HL-60 (cell line): ENCODE measurements around the gene FNDC10.
A peak's percentile ranks its signal among the peaks of the same experiment; 100 is the strongest.

Source experiments
- DNase-seq, 2 experiments: peaks; one replicate each; pipeline ENCODE4 v3.0.0-alpha.2; 2010 to 2020; ENCODE audit warnings: low read depth in 1 of 2, low spot score in 1 of 2
- H3K27ac ChIP-seq: fragments of 250-450 bp; sonication (Bioruptor Pico); replicated peaks from 2 replicates; pipeline ENCODE4 v1.5.1; 2020; ENCODE audit warnings: mild to moderate bottlenecking, moderate library complexity
- H3K27me3 ChIP-seq: fragments of 250-450 bp; sonication (Bioruptor Pico); 2 replicates; pipeline ENCODE4 v1.5.1; 2021; ENCODE audit warnings: mild to moderate bottlenecking, moderate library complexity; ENCODE audit not compliant: insufficient read depth, poor library complexity, severe bottlenecking
- H3K4me3 ChIP-seq: replicated peaks from 2 replicates; pipeline ENCODE4 v1.5.1; 2011; ENCODE audit warnings: mild to moderate bottlenecking, control low read depth, low read length; ENCODE audit not compliant: insufficient read depth
- GABPA ChIP-seq: IDR thresholded peaks from 2 replicates; pipeline ENCODE4 v1.6.1; 2012; ENCODE audit warnings: low read depth
- POLR2AphosphoS5 ChIP-seq: IDR thresholded peaks from 2 replicates; pipeline ENCODE4 v1.6.1; 2012; ENCODE audit warnings: low read depth
- SPI1 ChIP-seq: IDR thresholded peaks from 2 replicates; pipeline ENCODE4 v1.6.1; 2012; ENCODE audit warnings: low read depth, mild to moderate bottlenecking, borderline replicate concordance
- TF ChIP-seq, protein P1 (sequence below): IDR thresholded peaks from 2 replicates; pipeline ENCODE4 v1.6.1; 2012; ENCODE audit warnings: low read depth; ENCODE audit not compliant: insufficient replicate concordance
- TF ChIP-seq, protein P2 (sequence below): IDR thresholded peaks from one replicate; pipeline ENCODE4 v1.5.1; 2011; ENCODE audit warnings: low read length, control low read depth, inconsistent platforms; ENCODE audit not compliant: insufficient read depth

FNDC10 gene

DNA sequence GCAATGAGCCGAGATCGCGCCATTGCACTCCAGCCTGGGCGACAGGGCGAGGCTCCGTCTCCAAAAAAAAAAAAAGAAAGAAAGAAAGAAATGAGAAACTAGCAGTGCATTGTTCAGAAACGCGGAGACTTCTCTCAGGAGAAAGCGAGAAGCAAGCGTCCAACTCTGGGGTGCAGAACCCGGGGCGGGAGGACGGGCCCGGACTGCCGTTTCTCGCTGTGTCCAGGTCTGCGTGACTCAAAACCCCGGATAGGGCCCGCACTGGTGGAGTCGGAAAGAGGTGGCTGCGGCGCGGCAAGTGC, 15.0 kb upstream of the FNDC10 start:
- peak overlapping the region; percentile 95 for H3K27ac ChIP-seq
- H3K4me3 ChIP-seq = peak overlapping the region; percentile 68
- no peak for DNase-seq
- TF ChIP-seq SPI1 (no peak), GABPA (no peak), POLR2AphosphoS5 (no peak)
- TF ChIP-seq, protein P1, sequence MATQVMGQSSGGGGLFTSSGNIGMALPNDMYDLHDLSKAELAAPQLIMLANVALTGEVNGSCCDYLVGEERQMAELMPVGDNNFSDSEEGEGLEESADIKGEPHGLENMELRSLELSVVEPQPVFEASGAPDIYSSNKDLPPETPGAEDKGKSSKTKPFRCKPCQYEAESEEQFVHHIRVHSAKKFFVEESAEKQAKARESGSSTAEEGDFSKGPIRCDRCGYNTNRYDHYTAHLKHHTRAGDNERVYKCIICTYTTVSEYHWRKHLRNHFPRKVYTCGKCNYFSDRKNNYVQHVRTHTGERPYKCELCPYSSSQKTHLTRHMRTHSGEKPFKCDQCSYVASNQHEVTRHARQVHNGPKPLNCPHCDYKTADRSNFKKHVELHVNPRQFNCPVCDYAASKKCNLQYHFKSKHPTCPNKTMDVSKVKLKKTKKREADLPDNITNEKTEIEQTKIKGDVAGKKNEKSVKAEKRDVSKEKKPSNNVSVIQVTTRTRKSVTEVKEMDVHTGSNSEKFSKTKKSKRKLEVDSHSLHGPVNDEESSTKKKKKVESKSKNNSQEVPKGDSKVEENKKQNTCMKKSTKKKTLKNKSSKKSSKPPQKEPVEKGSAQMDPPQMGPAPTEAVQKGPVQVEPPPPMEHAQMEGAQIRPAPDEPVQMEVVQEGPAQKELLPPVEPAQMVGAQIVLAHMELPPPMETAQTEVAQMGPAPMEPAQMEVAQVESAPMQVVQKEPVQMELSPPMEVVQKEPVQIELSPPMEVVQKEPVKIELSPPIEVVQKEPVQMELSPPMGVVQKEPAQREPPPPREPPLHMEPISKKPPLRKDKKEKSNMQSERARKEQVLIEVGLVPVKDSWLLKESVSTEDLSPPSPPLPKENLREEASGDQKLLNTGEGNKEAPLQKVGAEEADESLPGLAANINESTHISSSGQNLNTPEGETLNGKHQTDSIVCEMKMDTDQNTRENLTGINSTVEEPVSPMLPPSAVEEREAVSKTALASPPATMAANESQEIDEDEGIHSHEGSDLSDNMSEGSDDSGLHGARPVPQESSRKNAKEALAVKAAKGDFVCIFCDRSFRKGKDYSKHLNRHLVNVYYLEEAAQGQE = no peak
- TF ChIP-seq, protein P2, sequence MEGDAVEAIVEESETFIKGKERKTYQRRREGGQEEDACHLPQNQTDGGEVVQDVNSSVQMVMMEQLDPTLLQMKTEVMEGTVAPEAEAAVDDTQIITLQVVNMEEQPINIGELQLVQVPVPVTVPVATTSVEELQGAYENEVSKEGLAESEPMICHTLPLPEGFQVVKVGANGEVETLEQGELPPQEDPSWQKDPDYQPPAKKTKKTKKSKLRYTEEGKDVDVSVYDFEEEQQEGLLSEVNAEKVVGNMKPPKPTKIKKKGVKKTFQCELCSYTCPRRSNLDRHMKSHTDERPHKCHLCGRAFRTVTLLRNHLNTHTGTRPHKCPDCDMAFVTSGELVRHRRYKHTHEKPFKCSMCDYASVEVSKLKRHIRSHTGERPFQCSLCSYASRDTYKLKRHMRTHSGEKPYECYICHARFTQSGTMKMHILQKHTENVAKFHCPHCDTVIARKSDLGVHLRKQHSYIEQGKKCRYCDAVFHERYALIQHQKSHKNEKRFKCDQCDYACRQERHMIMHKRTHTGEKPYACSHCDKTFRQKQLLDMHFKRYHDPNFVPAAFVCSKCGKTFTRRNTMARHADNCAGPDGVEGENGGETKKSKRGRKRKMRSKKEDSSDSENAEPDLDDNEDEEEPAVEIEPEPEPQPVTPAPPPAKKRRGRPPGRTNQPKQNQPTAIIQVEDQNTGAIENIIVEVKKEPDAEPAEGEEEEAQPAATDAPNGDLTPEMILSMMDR = no peak
- no peaks in the 10 kb centered on the region for H3K27me3 ChIP-seq

DNA sequence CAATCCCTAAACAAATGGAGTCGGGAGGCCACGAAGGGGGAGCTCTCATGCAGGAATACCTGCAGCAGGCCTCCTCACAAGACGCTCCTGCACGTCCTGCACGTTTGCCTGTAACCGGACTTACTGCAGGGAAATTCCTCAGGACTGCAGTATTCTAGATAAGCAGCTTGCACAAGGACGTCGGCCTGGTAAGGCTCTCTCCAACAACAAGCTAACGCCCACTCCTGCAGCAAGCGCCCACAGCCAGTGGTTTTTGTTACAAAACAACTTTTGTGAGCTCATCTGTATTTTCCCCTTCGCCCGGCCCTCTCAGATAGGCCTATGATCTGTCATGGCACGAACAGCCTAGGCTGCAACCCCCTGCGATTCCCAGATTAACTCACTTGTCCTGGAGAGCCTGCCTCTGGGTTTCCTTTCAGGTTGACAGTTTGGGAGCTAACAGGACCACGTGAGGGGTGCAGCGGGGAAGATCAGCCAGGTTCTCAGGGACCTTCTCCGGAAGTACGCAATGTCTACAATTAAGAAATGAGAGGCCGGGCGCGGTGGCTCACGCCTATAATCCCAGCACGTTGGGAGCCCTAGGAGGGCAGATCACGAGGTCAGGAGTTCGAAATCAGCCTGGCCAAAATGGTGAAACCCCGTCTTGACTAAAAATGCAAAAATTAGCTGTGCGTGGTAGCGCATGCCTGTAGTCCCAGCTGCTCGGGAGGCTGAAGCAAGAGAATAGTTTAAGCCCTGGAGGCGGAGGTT, 14.4 kb upstream of the FNDC10 start:
- peak in 1 of 2 experiments; percentile 93 for DNase-seq
- peak overlapping the region; percentile 68 for H3K4me3 ChIP-seq
- H3K27me3 ChIP-seq = no peaks in the 10 kb centered on the region
- peak overlapping the region; percentile 95 for H3K27ac ChIP-seq
- peak; percentile 64 for TF ChIP-seq GABPA
- TF ChIP-seq POLR2AphosphoS5 = no peak

DNA sequence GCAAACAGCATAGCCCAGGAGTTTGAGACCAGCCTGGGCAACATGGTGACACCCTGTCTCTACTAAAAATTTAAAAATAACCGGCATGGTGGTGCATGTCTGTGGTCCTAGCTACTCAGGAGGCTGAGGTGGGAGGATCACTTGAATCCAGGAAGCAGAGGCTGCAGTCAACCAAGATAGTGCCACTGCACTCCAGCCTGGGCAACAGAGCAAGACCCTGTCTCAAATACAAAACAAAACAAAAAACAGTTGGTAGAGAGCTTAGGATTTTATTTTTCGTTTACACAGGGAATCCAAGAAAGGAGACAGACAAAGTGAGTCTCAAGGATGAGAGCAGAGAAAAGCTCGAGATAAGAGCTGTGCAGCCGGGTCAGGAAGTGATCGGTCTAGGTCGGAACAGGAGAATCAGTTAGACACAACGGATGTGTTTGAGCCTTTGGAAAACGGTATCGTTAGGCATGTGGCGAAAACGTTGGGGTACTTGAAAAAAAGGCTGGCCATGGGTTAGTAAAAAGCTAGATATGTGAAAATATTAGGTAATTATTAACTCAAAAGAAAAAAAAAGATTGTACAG, 13.7 kb upstream of the FNDC10 start:
- H3K4me3 ChIP-seq = peak overlapping the region; percentile 68
- no peaks in the 10 kb centered on the region for H3K27me3 ChIP-seq
- H3K27ac ChIP-seq = peak overlapping the region; percentile 95
- TF ChIP-seq GABPA (no peak), SPI1 (no peak)
- TF ChIP-seq, protein P1 = no peak
- TF ChIP-seq, protein P2 = no peak
- no peak for DNase-seq

DNA sequence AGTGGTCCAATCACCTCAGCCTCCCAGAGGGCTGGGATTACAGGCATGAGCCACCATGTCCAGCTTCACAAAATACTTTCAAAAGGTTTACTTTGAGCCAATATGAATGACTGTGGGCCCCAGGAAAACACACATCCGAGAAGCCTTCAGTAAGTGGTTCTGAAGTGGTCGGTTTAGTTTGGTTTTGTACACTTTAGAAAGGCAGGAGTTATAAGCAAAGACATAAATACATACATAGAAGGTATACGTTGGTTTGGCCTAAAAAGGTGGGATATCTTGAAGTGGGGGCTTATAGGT, 12.1 kb upstream of the FNDC10 start:
- H3K27ac ChIP-seq = no peak overlapping the region
- TF ChIP-seq, protein P2 = no peak
- TF ChIP-seq POLR2AphosphoS5 (no peak), GABPA (no peak), SPI1 (no peak)
- TF ChIP-seq, protein P1 = no peak

More for the DNA sequence above, 12.1 kb upstream of the FNDC10 start:
- Histone ChIP-seq H3K27me3 (no peaks in the 10 kb centered on the region), H3K4me3 (no peak overlapping the region)
- no peak for DNase-seq
